ENCODE data around the gene GPR146.
"Not testable (repeated sequence)": the region's sequence is repeated elsewhere in the genome, so short reads cannot be mapped to it uniquely, and the experiment has no call there.

Gene GPR146

DNA sequence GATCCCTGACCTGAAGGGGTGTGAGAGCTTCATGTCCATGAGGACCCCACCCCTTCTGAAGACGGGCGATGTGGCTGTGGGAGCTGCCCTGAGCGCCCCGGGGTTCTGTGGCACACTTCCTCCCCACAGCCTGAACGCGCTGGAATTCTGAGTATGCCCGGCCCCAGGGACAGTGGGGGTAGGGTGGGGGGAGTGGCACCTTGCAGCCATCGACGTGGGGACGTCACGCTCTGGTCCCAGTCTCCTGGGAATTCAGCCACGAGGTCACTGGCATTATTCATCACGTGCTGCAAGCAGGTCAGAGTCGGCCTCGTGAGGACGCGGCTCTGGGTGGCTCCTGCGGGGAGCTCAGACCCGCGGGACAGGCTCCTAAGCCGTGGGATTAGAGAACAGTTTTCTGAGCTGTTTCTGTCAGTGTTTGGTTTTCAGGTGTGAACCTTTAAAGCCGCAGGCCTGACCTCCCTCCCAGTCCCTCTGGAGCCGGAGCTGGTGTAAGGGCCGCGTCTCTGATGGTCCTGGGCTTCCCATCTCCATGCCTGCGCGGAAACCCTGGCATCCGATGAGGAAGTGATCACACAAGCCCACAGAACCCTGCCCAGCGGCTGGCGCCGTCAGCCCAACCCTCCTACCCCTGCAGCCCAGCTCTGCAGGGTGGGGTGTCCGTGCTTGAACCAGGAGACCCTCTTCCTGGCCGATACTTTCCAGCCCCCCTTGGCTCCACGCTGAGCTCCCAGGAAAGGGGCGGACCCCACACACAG, 16.1 kb downstream of the GPR146 start:
- no peak for DNase-seq

DNA sequence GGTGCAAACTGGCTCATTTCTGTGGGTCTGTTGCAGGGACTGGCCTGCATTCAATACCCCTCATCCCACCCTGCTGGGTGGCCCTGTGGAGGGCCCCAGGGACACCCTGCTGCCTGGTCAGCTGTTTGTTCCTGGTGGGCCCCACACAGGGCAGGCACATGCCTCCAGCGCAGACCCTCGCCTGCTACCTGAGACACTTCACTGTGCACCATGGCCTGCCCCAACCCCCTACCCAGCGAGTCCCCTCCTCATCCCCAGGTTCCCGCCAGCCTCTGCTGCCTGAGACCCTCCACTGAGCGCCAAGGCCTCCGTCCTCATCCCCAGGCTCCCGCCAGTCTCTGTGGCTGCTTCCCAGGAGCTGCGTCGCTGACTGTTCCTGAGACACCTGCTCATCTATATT, 16.8 kb downstream of the GPR146 start:
- DNase-seq, result no peak

DNA sequence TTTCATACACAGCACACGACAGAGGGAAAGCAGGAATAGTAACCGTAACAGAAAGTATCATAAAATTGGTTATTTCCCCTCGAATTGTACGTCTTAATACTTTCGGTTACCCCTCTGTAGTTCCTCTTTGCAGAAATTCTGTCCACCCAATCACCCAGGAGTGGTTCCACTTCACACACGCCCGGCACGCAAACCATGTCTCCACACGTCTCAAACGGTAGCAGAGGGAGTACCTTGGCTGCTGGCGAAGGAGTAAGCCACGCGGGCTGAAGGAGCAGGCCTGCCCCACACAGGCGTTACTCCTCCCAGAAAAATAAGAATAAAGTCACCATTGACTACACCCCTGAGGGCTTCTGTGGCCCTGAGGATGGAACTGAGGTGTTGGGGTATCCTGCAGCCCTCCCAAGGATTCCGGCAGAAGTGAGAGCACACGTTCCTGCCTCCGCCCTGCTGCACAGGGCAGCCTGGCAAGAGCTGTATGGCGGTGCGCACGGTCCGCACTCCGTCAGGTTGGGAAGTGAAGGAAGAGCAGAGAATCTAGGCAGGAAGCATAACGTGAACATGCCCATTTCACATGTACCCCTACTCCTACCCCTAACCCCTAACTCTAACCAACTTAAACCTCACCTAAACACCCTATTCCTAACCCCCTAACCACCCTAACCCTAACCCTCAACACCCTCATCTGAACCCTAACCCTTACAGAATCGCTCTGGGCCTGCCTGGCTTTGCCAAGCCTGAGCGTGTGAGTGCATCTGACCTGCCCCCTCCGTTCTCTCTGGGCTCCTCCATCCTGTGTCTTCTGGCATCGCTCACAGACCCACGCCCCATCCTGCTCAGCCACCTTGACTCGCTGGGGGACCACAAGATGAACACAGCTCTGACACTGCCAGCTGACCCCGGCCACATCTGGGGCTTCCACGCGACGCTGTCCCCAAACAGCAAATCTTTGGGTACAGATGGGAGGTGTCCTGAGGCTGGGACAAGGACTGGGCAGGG, 18.2 kb downstream of the GPR146 start:
- no peak for DNase-seq

DNA sequence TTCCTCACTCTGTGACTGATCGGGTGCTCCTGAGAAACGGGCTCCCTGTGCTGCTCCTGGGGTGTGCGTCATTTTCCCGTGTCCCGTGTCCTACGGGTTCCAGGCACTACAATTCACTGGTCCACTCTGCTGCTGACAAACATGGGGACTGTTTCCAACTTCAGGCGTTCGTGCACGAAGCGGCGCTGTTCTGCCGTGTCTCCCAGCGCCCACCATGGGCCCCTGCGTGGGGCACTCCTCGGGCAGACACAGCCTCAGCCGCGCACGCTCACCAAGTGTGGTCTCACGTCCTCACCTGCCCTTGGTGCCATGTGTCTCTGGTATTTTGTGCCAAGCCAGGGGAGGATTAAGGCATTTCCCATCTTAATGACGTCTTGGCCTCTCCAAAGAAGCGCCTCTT, 19.0 kb downstream of the GPR146 start:
- no peak for DNase-seq

- DNase-seq, result no peak
These were observed 20.2 kb downstream of the GPR146 start for GRCh38 chr7:1064581-1064980.

DNA sequence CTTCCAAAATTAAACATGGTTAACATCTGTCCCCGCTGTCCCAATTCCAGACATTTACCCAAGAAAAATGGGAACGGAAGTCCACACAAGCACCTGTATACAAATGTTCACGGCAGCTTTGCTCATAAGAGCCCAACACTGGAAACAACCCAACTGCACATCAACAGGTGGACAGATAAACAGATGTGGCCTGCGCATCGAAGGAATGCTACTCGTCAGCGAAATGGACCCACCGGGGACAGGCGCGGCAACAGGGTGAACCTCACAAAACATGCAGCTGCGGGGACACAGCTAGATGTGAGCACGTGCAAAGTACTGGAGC, 20.9 kb downstream of the GPR146 start:
- DNase-seq, result no peak

DNA sequence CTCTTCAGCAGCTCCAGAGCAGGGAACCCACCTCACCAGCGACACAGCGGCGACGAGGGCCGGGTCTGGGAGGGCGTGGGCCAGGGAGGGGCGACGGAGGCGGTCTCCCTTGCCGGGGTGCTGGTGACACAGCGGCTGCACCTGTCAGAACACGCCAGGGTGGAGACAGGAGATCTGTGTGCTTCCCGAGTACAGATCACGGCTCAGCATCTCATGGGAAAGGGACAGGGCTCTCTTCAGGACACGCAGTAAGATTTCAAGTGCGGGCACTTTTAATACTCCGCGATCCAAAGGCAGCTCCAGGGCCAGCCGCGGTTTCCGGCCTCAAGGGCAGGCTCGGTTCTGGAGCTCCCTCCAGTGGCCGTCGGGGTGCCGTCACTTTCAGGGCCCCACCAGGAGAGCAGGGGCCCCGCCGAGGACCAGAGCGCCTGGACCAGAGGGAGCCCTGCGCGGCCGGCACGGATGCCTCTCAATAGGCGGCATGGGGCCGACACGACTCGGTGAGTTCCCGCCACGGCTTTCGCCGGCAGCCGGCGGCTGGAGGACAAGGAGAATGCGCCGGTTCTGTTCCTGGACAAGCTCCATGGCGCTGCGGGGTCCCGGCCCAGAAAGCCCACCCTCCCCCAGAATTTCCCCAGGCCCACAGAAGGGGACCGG, 21.4 kb downstream of the GPR146 start:
- DNase-seq, result peak; percentile 73

GRCh38 chr7:1066242-1066588, 21.9 kb downstream of the GPR146 start:
- DNase-seq, result no peak

- DNase-seq, result no peak
These were observed 23.7 kb downstream of the GPR146 start for GRCh38 chr7:1068013-1068412.

DNA sequence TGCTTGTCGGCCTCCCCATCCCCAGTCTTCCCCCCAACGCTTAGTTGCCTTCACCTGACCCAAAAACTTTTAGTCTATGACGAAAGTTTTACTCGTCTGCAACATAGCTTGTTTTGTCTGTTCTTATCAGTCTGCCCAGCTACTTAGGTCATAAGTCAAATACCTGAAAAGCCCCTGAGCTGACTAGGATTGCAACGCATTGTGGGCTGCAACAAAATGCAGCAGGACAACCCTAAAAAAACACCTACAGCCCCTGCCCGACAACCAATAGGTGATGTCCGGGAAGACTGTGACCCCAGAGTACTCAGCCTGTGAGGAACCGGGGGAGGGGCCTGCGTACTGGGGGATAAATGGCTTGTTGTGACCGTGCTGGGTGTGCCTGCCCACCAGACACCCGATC, 24.3 kb downstream of the GPR146 start:
- DNase-seq, result no peak

DNA sequence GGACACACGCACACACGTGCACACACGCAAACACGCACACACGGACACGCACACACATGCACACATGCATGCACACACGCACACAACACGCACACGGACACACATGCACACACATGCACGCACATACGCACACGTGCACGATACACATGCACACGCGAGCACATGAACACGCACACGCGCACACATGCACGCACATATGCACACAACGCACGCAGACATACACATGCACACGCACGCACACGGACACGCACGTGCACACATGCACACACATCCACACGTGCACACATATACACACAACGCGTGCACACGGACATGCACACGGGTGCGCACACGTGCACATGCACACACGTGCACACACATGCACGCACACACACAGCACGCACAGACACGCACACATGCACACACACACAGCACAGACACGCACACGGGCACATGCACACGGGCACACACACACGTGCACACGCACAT, 26.2 kb downstream of the GPR146 start:
- no peak for DNase-seq

DNA sequence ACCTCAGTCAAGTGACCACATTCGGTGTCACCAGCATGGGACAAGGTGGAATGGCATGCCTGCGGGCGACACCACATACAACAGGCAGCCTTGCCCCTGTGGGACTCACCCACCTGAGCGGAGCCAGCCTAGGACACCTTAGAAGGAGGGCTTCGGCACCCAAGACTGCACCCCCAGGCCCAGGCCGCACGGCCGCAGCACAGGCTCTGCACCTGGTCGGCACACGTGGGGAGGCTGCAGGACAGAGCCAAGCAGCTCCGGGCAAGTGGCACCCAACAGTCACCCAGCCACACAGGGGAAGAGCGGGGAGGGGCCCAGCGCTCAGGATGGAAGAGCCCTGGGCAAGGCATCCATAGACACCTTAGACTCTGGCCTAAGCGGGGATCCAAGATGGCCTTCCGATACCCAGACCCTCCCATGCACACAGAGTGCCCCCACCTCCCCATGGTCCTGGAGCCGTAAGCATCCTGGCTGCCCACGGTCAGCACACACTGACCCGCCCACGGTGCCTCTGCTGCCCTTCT, 27.4 kb downstream of the GPR146 start:
- DNase-seq, result no peak

DNA sequence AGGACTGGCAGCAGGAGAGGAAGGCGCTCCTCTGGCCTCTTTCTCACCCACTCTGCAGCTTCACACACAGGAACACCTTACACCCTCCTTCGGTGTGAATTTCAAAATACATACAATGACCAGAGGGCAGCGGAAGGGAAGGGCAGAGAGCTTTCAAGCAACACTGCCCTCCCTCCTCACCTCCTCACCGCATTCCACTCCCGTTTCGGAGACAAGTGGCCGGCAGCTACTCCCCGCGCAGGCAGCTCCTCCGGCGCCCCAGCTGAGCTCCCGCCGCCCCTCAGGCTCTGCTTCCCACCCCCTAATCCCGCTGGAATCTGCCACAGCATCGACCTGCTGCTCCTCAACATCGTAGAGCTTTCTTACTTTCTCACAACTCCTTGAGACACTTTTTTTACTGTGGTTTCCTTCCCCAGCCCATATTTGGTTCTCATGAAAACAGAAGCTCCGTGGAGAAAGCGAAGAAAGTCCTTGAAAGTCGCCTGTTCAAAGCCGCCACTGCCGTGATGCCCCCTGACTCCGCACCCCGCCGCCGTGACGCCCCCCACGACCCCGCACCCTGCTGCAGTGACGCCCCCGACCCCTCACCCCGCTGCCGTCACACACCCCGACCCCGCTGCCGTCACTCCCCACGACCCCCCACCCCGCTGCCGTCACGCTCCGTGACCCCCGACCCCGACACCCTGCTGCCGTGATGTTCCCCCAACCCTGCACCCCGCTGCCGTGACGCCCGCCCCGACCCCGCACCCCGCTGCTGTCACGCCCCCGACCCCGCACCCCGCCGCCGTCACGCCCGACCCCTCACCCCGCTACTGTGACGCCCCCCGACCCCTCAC, 29.0 kb downstream of the GPR146 start:
- no peak for DNase-seq

- DNase-seq, result not testable (repeated sequence)
These were observed 29.7 kb downstream of the GPR146 start for GRCh38 chr7:1074018-1074417.

DNA sequence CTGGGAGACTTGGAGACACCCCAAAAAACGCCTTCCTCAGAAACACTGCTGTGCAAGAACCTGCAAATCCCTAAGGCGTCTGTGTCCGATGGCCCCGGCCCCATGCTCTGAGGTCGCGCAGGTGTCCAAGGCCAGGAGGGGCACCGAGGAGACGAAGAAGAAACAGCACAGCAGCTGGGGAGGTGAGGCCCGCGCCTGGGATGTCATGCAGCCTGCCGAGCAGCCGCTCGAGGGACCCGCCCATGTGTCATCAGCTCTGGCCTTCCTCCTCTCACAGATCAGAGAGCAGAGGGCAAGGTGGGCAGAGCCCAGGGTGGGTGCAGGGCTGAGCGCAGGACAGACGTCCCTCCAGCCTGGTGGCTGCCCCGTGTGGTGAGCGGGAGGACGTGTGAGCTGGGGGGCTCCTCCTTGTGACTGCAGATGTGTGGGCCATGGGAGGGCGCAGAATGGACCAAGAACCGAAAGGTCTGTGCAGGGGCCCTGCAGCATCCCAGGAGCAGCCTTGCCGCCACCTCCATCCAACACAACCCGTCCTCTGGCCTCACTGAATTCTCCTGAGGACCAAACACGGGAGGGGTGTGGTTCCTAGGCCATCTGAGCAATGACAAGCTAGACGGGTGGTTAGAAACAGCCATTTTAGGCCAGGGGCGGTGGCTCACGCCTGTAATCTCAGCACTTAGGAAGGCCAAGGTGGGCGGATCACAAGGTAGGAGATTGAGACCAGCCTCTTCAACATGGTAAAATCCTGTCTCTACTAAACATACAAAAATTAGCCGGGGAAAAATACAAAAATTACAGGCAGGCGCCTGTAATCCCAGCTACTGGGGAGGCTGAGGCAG, 30.5 kb downstream of the GPR146 start:
- DNase-seq, result no peak

DNA sequence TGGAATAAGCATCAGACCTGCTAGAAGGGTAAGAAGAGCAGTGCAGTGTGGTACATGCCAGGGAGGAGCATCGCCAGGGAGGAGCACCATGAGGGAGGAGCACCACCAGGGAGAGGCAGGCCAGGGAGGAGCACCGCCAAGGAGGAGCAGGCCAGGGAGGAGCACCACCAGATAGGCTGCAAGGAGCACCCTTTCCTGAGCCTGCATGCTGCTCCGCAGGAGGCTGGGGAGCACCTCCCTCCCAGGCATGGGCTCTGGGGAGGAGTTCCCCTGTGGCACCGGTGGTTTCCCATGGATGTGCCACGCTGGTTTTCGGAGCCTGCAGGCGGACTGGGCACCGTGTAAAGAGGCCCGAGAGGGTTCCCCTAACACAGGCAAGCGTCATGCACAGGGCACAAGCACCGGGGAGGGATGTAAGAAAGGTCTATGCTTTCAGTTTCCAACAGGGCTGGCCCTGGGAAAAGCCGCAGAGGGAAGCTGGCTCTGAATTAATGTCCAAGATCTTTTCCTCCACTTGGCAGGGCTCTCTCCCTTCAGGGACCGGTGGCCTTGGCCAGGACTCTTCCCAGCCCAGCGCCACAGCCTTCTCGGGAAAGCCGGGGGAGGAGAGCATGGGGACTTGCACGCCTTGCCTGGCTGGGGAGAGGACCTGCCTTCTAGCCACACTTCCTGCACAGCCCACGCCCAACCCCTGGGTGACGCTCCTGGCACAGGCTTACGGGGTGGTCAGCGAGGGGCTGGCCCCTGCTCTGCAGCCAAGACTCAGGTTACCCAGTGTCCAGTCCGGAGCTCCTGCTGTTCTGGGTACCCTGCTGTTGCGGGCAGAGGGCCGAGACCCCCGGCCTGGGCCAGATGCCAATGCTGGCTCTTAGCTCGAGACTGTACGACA, 32.1 kb downstream of the GPR146 start:
- no peak for DNase-seq

DNA sequence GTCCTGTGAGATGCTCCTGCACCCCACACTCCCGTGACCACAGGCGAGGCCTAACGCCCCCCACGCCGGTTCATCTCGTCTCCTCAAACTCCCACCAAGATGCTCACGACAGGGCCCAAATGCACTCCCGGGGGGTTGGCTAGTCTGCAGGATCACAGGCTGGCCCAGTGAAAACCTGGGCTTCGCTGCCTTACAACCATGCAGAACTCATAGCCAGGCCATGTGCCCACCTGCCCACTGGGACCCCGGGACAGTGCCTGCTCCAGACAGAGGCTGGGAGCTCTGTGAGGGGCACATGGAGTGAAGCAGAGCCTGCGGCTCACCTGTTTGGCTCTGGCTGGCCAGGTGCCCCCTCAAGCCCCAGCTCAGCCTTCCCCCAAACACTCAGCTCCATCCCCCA, 34.2 kb downstream of the GPR146 start:
- DNase-seq, result no peak

GRCh38 chr7:1078985-1079384, 34.6 kb downstream of the GPR146 start:
- DNase-seq, result no peak

DNA sequence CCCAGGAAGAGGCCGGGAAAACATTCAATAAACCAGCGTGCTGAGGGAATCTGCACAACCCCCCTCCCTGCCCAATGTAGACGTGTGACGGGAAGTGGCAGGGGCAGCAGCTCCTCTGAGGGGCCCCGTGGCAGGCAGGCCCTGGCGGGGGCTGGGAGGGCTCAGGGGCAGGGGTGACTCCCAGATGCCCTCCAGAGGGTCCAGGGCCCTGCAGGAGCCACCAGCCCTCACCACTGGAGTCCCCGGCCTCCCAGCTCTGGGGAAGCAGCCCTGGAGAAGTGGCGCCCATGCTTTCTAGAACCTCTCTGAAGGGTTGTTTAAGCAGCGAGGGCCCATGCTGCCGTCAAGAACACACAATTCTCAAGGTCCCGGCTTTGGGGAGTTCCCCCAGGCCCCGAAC, 35.2 kb downstream of the GPR146 start:
- no peak for DNase-seq

DNA sequence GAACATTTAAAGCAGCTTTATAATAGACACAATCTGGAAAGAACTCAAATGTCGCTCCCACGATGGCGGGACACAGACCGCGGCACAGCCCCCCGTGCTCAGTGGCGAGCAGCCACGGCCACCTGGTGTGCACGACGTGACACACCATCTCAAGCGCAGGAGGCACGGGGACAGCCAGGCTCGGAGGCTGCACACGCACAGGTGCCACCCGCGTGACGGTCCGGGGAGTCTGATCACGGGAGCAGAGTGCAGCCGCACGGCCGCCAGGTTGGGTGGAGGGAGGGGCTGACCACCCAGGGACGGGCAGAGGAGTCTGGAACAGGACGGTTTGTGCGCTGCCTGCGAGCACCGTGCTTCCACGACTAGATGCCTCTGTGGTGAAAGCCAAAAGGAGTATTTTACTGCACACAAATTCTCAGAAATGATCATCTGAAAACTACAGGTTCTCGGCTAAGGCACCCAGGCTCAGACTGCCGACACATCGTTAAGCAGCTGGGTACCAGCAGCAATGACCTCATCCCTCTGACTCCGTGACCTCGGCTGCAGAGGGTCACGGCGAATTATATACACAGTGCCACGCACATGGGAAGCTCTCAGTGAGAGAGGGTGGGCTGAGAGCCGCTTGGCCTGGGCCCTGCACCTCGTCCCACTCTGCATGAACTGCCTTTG, 36.0 kb downstream of the GPR146 start:
- no peak for DNase-seq
